GM15510 (cell line): ENCODE results near the gene HIP1R.

Experiments used
- POLR2A ChIP-seq: IDR thresholded peaks from 3 replicates; pipeline ENCODE4 v1.6.1; 2011; ENCODE audit warnings: borderline replicate concordance; ENCODE audit not compliant: insufficient read length; ENCODE audit errors: extremely low read depth

Gene HIP1R

DNA sequence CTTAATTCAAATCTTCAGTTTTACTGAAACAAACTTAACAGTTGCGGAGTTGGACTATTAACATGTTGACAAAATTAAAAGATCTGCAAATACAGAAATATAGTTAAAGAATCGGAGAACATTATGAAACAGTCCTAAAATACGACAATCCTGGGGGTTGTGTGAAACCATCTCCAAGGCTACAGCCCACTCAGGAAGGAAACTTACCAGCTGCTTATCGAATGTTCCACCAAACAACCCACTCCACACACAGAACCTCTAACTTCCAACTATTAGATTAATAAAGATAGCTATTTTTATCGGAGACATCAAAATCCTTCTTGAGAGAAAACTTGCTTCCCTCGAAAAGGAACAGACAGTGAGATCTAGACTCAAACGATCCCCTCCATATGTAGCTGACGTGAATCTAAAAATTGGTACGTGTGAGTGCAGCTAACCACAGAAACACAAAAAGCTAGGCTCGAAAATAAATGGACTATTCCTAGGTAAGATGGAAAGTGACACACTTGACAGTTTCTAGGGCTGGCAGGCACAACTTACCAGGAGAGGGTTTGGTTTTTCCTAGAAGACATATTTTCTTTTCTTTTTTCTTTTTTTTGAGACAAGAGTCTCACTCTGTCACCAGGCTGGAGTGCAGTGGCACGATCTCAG lies 47.8 kb downstream of the HIP1R start:
- TF ChIP-seq POLR2A, result no peak

DNA sequence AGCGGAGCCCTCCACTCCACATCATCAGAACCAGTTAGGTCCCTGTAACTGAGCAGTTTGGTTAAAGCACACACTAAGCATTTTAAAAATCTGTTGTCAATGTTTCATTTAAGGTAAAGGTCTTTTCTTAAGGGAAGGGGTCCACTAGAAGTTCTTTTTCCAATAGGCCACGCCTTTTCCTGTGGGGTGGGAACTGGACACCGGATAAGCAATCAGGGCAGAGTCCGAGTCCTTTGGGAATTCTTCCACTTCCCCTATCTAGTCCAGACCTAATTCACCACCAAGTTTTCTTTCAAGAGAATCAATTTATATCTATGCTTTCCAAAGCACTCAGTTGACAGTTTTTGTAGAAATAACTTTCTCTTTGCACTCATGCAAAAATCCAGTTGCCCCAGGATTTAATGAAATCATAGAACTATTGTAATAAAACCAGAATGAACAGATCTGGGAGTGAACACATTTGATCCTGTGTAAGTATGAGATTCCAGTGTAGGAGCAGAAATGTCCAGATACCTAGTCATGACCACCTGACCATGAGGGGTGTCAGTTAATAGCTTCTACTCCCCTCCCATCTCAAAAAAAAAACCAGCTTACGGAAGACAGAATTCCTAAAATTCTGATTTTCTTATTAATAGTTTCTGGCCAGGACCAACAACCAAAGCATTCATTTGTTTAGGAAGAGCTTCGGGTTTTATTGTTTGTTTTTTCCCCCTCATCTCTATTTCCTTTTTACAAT lies 49.0 kb downstream of the HIP1R start:
- TF ChIP-seq POLR2A, result no peak

DNA sequence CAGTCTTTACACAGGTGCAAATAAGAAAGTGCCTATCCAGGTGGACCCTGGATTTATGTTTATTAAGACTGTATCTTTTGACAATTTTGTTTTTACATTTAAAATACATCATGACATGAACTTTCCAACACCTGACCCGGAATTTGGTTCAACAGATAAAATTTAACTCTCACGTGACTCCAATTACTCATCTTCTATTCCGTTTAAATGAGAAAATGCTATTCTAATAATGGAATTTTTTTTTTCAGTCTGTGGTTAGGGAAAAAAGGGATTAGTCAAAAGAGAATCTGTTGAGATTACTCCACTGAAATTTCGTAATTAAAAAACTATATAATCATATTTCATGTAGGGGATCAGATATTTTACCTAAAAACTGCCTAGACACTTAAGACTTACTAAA lies 49.6 kb downstream of the HIP1R start:
- no peak for TF ChIP-seq POLR2A

DNA sequence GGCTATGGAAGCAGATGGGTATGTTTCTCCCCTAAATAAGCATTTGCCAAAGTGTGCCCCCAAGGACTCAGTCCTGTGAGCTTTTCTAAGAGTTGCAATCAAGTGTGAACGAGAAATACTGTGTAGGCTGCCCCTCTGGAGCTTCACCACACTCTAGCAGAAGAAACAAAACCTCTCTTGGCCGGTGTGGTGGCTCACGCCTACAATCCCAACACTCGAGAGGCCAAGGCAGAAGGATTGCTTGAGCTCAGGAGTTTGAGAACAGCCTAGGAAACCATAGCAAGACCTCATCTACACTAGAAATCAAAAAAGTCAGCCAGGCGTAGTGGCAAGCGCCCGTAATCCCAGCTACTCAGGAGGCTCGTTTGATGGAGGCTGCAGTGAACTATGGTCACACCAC lies 50.9 kb downstream of the HIP1R start:
- no peak for TF ChIP-seq POLR2A

- no peak for TF ChIP-seq POLR2A
Measured at GRCh38 chr12:122886851-122887818, 51.9 kb downstream of the HIP1R start.

- TF ChIP-seq POLR2A, result no peak
Measured at GRCh38 chr12:122887819-122888212, 52.6 kb downstream of the HIP1R start.

DNA sequence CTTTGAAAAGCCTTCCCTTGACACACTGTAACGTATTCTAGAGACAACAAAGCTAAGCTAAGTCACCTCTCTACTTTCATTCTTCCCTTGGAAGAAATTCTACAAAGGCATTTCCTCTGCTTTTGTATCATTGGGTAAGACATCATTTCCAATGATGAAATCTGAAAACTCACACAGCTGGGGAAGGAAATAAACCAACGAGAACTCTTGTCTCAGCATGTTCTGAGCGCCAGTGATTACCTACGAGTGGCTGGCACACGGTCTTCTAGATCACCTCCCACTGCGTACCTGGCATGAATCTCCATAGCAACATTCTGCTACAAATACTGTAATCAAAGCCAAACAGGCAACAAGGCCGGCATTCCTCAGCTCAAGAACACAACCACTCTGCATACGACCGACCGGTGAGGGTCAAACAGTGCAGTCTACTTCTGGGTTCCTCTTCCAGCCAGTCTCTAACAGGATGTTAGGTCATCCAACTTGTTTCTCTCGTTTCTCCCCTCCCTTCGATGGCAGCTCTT lies 53.0 kb downstream of the HIP1R start:
- peak; percentile 14 for TF ChIP-seq POLR2A

- TF ChIP-seq POLR2A, result no peak
Measured at GRCh38 chr12:122889761-122890520, 54.7 kb downstream of the HIP1R start.

- no peak for TF ChIP-seq POLR2A
Measured at GRCh38 chr12:122891661-122892525, 56.6 kb downstream of the HIP1R start.

- TF ChIP-seq POLR2A, result no peak
Measured at GRCh38 chr12:122893208-122894153, 58.2 kb downstream of the HIP1R start.

DNA sequence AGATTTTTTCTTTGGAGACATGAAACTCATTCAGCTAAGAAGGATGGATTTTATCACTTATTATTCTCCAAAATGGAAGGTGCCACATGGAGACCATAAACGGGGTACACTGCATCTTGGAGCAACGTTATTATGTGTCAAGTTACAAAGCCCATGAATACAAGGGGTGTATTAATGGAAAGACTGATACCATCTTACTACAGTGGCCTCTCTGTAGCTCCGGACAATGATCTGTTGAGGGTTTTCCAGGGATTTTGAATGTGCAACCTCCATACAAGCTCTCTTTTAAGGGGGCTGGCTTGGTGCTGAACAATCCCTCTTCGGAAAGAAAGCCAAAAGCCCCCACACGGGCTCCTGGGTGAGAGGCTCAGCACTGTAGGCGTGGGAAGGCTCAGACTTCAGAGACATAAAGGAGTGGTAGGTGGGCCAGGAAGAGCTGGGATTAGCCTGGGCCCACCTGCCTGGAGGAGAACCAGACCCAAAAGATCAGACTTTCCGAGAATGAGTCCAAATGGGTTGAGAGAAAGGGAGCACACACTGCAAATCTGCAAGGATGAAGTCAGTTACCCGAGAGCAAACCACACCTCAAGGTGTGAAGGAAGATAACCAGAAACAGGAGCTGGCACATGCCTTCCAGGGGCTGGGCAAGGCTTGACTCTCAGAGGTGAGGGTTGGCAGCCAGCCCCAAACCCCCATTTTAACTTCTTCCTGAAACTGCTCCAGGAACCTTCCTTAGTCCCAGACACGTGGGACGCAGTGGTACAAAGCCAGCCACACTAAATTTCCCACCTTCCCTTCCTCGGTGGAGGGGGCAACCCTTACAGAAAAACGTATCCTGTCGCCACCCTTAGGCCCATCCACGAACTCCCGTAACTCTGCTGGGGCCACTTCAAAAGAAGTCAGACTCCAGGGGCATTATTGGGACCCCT lies 59.2 kb downstream of the HIP1R start:
- no peak for TF ChIP-seq POLR2A
